ENCODE data around the gene MYH4.

Gene MYH4

DNA sequence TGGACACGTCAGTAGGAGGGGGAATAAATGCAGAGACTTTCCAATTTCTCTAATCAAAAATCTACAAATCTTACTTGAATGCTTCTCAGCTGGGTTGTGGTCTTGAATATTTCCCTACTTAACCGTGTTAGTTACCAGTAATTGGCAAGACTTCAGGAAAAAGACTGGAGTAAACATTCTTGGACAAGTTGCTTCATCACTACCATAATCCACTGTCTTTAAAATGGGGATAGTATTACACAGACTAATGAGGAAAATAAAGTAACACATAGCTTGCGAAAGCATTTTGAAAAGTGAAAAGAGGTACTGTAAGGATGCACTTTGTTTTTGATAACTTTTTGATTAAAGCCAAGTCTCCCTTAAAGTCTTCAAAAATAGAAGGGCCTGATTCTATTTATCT is 30.6 kb upstream of the MYH4 start:
- TF ChIP-seq, protein P1, sequence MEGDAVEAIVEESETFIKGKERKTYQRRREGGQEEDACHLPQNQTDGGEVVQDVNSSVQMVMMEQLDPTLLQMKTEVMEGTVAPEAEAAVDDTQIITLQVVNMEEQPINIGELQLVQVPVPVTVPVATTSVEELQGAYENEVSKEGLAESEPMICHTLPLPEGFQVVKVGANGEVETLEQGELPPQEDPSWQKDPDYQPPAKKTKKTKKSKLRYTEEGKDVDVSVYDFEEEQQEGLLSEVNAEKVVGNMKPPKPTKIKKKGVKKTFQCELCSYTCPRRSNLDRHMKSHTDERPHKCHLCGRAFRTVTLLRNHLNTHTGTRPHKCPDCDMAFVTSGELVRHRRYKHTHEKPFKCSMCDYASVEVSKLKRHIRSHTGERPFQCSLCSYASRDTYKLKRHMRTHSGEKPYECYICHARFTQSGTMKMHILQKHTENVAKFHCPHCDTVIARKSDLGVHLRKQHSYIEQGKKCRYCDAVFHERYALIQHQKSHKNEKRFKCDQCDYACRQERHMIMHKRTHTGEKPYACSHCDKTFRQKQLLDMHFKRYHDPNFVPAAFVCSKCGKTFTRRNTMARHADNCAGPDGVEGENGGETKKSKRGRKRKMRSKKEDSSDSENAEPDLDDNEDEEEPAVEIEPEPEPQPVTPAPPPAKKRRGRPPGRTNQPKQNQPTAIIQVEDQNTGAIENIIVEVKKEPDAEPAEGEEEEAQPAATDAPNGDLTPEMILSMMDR (IDR thresholded peaks at IDR 0.05; ENCODE audit: insufficient read depth, low read length) = no peak
- TF ChIP-seq SPI1 (IDR thresholded peaks at IDR 0.05; ENCODE audit: borderline replicate concordance, low read depth) = no peak
- H3K4me3 ChIP-seq (replicated peaks; ENCODE audit: insufficient read depth, low read length) = no peak overlapping the region
- no peak for DNase-seq (ENCODE audit: low read depth in 1 of 2, low spot score in 1 of 2)
- H3K27me3 ChIP-seq (ENCODE audit: insufficient read depth, poor library complexity, severe bottlenecking) = no peaks in the 10 kb centered on the region
- H3K27ac ChIP-seq (replicated peaks) = no peak overlapping the region

DNA sequence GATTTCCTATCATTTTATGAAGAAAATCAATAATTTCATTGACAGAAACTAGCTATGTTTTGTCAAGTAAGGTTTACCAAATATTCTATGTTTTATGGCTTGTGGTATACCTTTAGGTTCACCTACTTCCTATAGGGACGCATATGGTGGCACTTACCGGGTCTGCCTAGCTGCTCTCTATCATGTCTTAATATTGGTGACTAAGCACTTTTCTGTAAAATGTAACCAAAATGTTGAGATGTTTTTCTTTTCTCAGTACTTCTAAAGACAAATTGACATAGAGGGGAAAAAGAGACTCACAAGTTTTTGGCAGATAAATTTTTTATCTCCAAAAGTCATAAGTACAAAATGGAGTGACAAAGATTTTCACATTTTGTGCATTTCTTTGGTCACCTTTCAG is 22.6 kb upstream of the MYH4 start:
- Histone ChIP-seq H3K27me3 (ENCODE audit: insufficient read depth, poor library complexity, severe bottlenecking) (no peaks in the 10 kb centered on the region), H3K4me3 (replicated peaks; ENCODE audit: insufficient read depth, low read length) (no peak overlapping the region), H3K27ac (replicated peaks) (no peak overlapping the region)
- TF ChIP-seq POLR2AphosphoS5 (IDR thresholded peaks at IDR 0.05; ENCODE audit: low read depth) = no peak
- DNase-seq (ENCODE audit: low read depth in 1 of 2, low spot score in 1 of 2) = no peak

DNA sequence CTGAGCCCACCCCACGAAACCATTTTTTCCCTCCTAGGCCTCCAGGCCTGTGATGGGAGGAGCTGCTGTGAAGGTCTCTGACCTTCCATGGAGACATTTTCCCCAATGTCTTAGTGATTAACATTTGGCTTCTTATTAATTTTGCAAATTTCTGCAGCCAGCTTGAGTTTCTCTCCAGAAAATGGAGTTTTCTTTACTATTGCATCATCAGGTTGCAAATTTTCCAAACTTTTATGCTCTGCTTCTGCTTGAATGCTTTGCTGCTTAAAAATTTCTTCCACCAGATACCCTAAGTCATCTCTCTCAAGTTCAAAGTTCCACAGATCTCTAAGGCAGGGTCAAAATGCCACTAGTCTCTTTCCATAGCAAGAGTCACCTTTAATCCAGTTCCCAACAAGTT is 12.9 kb upstream of the MYH4 start:
- no peak for TF ChIP-seq REST (IDR thresholded peaks at IDR 0.05; ENCODE audit: insufficient replicate concordance, low read depth)
- TF ChIP-seq, protein P1 (IDR thresholded peaks at IDR 0.05; ENCODE audit: insufficient read depth, low read length) = no peak
- TF ChIP-seq GABPA (IDR thresholded peaks at IDR 0.05; ENCODE audit: low read depth) = no peak
- no peak for TF ChIP-seq SPI1 (IDR thresholded peaks at IDR 0.05; ENCODE audit: borderline replicate concordance, low read depth)
- TF ChIP-seq POLR2AphosphoS5 (IDR thresholded peaks at IDR 0.05; ENCODE audit: low read depth) = no peak
- Histone ChIP-seq H3K27me3 (ENCODE audit: insufficient read depth, poor library complexity, severe bottlenecking) (no peaks in the 10 kb centered on the region), H3K4me3 (replicated peaks; ENCODE audit: insufficient read depth, low read length) (no peak overlapping the region), H3K27ac (replicated peaks) (no peak overlapping the region)
- DNase-seq (ENCODE audit: low read depth in 1 of 2, low spot score in 1 of 2) = no peak

GRCh38 chr17:10477701-10478100 is 8.3 kb upstream of the MYH4 start:
- no peaks in the 10 kb centered on the region for H3K27me3 ChIP-seq (ENCODE audit: insufficient read depth, poor library complexity, severe bottlenecking)
- no peak for TF ChIP-seq GABPA (IDR thresholded peaks at IDR 0.05; ENCODE audit: low read depth)
- no peak for TF ChIP-seq POLR2AphosphoS5 (IDR thresholded peaks at IDR 0.05; ENCODE audit: low read depth)
- TF ChIP-seq, protein P1 (IDR thresholded peaks at IDR 0.05; ENCODE audit: insufficient read depth, low read length) = no peak

DNA sequence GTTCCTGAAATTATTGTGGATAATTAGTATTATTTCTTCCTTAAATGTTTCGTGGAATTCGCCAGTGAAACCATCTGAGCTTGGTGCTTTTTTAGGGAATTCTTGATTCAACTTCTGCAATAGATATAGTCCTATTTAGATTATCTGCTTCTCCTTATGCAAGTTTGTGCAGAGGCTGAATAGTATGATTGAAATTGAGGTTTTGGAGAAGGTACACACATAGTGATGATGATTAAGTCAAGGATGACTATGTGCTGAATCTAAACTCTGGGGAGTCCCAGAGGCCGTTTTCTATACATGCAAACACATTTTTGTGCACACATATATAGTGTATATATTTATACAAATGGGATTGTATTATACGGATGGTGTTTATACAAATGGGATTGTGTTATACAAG is 5.2 kb upstream of the MYH4 start:
- no peak for DNase-seq (ENCODE audit: low read depth in 1 of 2, low spot score in 1 of 2)
- TF ChIP-seq, protein P1 (IDR thresholded peaks at IDR 0.05; ENCODE audit: insufficient read depth, low read length) = no peak
- TF ChIP-seq SPI1 (IDR thresholded peaks at IDR 0.05; ENCODE audit: borderline replicate concordance, low read depth) = no peak
- TF ChIP-seq REST (IDR thresholded peaks at IDR 0.05; ENCODE audit: insufficient replicate concordance, low read depth) = no peak
- TF ChIP-seq POLR2AphosphoS5 (IDR thresholded peaks at IDR 0.05; ENCODE audit: low read depth) = no peak
- TF ChIP-seq GABPA (IDR thresholded peaks at IDR 0.05; ENCODE audit: low read depth) = no peak

More at GRCh38 chr17:10477701-10478100, 8.3 kb upstream of the MYH4 start:
- H3K27ac ChIP-seq (replicated peaks) = no peak overlapping the region
- DNase-seq (ENCODE audit: low read depth in 1 of 2, low spot score in 1 of 2) = no peak
- no peak overlapping the region for H3K4me3 ChIP-seq (replicated peaks; ENCODE audit: insufficient read depth, low read length)

More for the DNA sequence above, 5.2 kb upstream of the MYH4 start:
- Histone ChIP-seq H3K4me3 (replicated peaks; ENCODE audit: insufficient read depth, low read length) (no peak overlapping the region), H3K27ac (replicated peaks) (no peak overlapping the region), H3K27me3 (ENCODE audit: insufficient read depth, poor library complexity, severe bottlenecking) (no peaks in the 10 kb centered on the region)

Measured in HL-60 (cell line).